ENCODE data around the gene BRD7. TPM values are rescaled to one million over a fixed set of nuclear protein-coding genes. Genes with fewer than 3 reads are reported as not detected.

Gene BRD7
- total RNA-seq, 2 donors from 2014 or later: 21.8 to 32.6 TPM

GRCh38 chr16:50293994-50294855 lies 74.6 kb downstream of the BRD7 start:
- H3K9me3 ChIP-seq: no peaks in the 10 kb centered on the region
- H3K36me3 ChIP-seq (replicated peaks in 1 of 2; ENCODE audit: insufficient read depth in 1 of 2, low read depth in 2 of 2): no peaks in the 10 kb centered on the region
- 85 to 86% methylated on average over 7 to 19 of the region's 20 CpGs for WGBS, 2 donors
- intact Hi-C loops (cut with DNase I): no loop called here
- H3K27me3 ChIP-seq: no peaks in the 10 kb centered on the region
- no peaks in the 10 kb centered on the region for H3K4me1 ChIP-seq
- TF ChIP-seq POLR2A (IDR thresholded peaks at IDR 0.05) (no peak), CTCF (IDR thresholded peaks at IDR 0.05) (no peak)
- H3K27ac ChIP-seq: no peak overlapping the region
- no peak overlapping the region for H3K4me3 ChIP-seq
- ATAC-seq (no peak), DNase-seq (no peak)

- no peak for ATAC-seq
Measured at GRCh38 chr16:50293041-50293783, 75.6 kb downstream of the BRD7 start.

DNA sequence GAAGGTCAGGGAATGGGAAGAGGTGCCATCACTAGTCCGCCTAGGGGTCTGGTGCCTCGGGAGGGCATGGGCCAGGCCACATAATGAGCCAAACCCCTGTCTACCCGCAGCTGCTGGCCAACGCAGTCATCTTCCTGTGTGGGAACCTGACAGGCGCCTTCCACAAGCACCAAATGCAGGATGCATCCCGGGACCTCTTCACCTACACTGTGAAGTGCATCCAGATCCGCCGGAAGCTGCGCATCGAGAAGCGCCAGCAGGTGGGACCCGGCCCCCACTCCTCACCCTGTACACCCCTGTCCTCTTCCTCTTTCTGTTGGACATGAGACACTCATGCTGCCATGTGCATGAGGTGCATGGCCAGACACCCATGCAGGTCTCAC lies 76.2 kb downstream of the BRD7 start:
- no peak for ATAC-seq
- 85 to 88% methylated on average over 9 to 12 of the region's 12 CpGs for WGBS, 2 donors

More at GRCh38 chr16:50293041-50293783, 75.6 kb downstream of the BRD7 start:
- Histone ChIP-seq H3K27ac (no peak overlapping the region), H3K4me3 (no peak overlapping the region), H3K27me3 (no peaks in the 10 kb centered on the region), H3K36me3 (replicated peaks in 1 of 2; ENCODE audit: insufficient read depth in 1 of 2, low read depth in 2 of 2) (no peaks in the 10 kb centered on the region), H3K4me1 (no peaks in the 10 kb centered on the region), H3K9me3 (no peaks in the 10 kb centered on the region)
- 91 to 98% methylated on average over 7 to 20 of the region's 20 CpGs for WGBS, 2 donors
- TF ChIP-seq POLR2A (IDR thresholded peaks at IDR 0.05) (no peak), CTCF (IDR thresholded peaks at IDR 0.05) (no peak)
- intact Hi-C loops (cut with DNase I): no loop called here
- DNase-seq: no peak

DNA sequence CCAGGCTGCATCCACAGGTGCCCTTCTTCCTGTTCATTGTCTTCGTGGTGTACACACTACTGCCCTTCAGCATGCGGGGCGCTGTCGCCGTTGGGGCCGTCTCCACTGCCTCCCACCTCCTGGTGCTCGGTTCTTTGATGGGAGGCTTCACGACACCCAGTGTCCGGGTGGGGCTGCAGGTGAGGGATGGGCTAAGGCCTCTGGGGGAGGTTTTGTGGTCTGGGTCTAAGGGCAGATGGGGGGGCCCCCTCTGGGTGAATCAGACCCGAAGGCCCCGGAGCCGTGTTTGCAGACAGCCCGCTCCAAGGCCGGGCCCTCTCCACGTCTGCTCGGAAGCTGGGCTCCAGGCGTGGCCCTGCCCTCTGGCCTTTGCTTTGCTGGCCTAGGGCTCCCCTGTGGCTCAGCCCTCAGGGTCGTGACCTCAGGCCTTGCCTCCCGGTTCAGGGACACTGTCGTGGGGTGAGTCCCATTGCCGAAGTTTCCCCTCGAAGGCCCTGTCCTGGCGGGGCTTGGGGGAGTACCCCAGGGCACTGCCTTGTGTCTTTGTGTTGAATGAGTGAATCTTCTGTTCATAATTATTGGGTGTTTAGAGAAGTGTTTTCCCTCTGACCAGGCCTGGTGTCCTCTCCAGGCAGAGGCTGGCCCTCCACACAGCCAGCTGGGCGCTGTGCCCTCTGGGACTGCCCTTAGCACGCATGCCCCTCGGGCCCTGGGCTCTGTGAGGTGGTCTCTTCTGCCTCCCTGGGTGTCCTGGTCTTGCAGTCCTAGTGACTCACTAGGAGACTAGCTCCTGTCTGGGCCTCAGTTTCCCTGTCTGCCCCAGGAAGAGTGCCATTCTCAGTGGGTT lies 76.8 kb downstream of the BRD7 start:
- Histone ChIP-seq H3K36me3 (replicated peaks in 1 of 2; ENCODE audit: insufficient read depth in 1 of 2, low read depth in 2 of 2) (no peaks in the 10 kb centered on the region), H3K4me1 (no peaks in the 10 kb centered on the region), H3K27me3 (no peaks in the 10 kb centered on the region), H3K9me3 (no peaks in the 10 kb centered on the region), H3K27ac (no peak overlapping the region), H3K4me3 (no peak overlapping the region)
- TF ChIP-seq POLR2A (IDR thresholded peaks at IDR 0.05): no peak
- TF ChIP-seq CTCF (IDR thresholded peaks at IDR 0.05): no peak
- WGBS, 2 donors: 84 to 89% methylated on average over 12 to 25 of the region's 26 CpGs
- DNase-seq (no peak), ATAC-seq (no peak)
- intact Hi-C loops (cut with DNase I): no loop called here

More for the DNA sequence above, 76.2 kb downstream of the BRD7 start:
- no peak for DNase-seq
- intact Hi-C loops (cut with DNase I): no loop called here
- TF ChIP-seq POLR2A (IDR thresholded peaks at IDR 0.05): no peak
- TF ChIP-seq CTCF (IDR thresholded peaks at IDR 0.05): no peak
- no peaks in the 10 kb centered on the region for H3K9me3 ChIP-seq
- no peak overlapping the region for H3K27ac ChIP-seq
- H3K4me1 ChIP-seq: no peaks in the 10 kb centered on the region
- no peaks in the 10 kb centered on the region for H3K36me3 ChIP-seq (replicated peaks in 1 of 2; ENCODE audit: insufficient read depth in 1 of 2, low read depth in 2 of 2)
- H3K4me3 ChIP-seq: no peak overlapping the region
- H3K27me3 ChIP-seq: no peaks in the 10 kb centered on the region
